ENCODE results near the gene NDST1. TPM values are rescaled to one million over a fixed set of nuclear protein-coding genes. Genes with fewer than 3 reads are reported as not detected.

The NDST1 gene
- total RNA-seq, 4 donors from 2014 or later = 45.4 to 86.5 (median 81.2) TPM

DNA sequence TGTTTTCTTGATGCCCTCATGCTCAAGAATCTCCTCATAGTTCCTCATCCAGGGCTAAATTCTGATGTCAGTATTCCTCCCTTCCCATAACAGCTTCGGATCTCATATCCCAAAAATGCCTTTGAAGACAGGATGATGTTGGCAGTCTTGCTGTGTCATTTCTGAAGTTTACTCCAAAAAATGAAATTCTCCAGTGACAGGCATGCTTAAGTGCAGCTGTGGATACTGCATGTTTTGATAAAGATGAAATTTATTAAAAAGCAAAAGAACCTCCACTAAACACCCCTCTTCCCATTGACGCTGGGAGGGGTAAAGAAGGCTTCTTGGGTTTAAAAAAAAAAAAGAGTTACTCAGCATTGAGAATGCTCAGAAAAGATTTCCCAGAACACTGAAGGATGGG, 43.1 kb downstream of the NDST1 start:
- ATAC-seq (ENCODE audit: low FRiP score) = no peak
- TF ChIP-seq, protein P1, sequence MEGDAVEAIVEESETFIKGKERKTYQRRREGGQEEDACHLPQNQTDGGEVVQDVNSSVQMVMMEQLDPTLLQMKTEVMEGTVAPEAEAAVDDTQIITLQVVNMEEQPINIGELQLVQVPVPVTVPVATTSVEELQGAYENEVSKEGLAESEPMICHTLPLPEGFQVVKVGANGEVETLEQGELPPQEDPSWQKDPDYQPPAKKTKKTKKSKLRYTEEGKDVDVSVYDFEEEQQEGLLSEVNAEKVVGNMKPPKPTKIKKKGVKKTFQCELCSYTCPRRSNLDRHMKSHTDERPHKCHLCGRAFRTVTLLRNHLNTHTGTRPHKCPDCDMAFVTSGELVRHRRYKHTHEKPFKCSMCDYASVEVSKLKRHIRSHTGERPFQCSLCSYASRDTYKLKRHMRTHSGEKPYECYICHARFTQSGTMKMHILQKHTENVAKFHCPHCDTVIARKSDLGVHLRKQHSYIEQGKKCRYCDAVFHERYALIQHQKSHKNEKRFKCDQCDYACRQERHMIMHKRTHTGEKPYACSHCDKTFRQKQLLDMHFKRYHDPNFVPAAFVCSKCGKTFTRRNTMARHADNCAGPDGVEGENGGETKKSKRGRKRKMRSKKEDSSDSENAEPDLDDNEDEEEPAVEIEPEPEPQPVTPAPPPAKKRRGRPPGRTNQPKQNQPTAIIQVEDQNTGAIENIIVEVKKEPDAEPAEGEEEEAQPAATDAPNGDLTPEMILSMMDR (IDR thresholded peaks at IDR 0.05) = no peak
- DNase-seq (ENCODE audit: low spot score) = no peak

DNA sequence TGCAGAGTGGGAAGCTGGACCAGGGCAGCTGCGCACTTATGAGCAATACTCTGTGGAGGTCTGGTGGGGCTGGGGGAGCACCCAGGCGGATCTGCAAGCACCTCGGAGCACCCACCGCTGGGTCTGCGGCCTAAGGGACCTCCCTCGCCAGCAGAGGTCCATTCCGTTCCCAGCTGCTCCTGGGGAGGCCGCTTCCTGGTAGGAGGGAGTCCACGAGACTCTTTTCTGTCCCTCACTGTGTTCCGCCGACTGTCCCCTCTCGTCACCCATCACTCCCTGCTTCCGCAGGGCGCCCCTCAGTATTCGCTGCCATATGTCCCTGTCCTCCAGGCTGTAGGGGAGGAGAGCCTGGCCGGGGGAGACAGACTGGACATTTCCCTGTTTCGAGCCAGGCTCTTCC, 45.5 kb downstream of the NDST1 start:
- no peak for ATAC-seq (ENCODE audit: low FRiP score)
- TF ChIP-seq, protein P1 (IDR thresholded peaks at IDR 0.05) = no peak
- DNase-seq (ENCODE audit: low spot score) = no peak

DNA sequence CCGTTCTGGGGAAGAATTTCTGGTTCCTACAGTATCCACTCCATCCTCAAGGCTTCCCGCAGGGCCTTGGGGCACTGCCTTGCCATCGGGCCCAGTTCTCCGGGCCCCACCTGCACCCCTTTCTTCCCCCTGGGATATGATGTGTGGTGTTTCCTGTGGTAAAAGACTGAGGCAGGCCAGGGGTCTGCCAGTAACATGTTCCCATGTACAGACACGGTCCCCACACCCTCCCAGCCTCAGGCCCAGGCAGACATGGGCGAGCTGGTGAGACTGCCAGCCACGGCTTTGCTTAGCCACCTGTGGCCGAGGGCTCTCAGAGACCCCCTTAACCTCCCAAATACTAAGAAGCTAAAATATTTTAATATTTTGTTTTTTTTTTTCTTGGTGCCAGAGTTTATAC, 46.0 kb downstream of the NDST1 start:
- ATAC-seq (ENCODE audit: low FRiP score) = no peak
- TF ChIP-seq, protein P1 (IDR thresholded peaks at IDR 0.05) = no peak
- DNase-seq (ENCODE audit: low spot score) = no peak

DNA sequence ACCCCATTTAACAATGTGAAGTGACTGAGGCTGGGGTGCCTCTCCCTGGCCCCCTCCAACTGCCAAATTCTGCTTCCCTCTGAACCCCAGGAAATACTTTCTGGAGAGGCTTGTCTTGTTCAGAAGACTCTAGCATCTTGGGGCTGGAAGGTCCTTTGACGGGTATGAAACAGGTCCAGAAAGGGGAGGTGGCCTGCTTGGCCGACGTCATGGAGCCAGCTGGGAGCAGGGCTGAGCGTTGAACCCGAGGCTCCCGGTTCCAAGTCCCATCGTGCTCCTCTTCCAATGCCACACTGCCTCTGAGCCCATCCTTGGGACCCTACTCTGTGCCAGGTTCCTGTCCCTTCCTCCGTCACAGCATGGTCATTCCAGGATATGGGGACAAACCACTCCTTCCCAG, 46.9 kb downstream of the NDST1 start:
- TF ChIP-seq, protein P1 (IDR thresholded peaks at IDR 0.05) = no peak
- DNase-seq (ENCODE audit: low spot score) (no peak), ATAC-seq (ENCODE audit: low FRiP score) (no peak)

DNA sequence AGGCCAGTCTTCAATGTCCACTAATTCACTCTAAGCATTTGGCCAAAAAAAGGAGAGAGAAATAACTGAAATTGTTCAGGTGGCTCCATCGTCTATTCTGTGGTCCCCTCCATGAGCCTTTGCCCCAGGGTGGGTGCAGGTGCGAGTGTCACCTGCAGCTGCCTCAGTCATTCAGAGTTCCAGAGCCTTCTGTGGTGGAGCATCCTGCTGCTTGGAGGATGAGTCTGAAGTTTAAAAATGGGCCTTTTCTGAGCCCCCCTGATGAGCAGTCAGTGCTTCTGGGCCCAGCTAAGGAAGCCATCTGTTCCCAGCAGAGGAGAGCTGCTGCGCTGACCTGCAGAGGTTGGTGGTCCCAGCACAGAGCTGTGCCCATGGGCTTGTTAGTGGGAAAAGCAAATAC, 48.2 kb downstream of the NDST1 start:
- no peak for DNase-seq (ENCODE audit: low spot score)
- TF ChIP-seq, protein P1 (IDR thresholded peaks at IDR 0.05) = no peak
- ATAC-seq (ENCODE audit: low FRiP score) = no peak

DNA sequence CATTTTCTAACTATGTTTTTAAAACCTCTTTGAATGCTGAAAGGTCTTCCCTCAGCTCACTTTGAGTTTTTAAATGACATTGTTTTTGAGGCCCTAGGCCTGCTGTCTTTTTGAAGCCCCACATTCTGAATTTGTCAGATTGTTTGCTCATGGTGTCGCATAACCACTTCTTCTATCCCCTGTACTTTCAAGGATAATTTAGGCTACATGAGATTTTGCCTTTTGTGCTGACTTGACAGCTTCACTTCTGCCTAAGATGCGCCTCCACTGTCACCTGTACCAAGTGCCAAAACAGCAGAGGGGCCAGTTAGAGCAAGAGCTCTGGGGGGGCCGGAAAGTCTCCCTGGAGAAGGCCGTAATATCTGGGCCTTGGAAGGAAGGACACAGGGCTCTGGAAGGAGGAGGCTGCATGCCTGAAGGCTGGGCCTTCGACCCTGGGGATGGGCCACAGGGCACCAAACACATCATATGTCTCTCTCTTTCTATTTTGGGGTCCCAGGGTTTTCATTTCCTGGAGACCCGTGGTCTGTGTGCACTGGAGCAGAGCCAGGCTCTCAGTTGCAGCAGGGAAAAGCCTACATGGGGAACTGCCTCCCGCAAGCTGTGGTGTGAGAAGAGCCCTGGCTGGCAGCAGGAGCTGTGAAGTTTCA, 49.1 kb downstream of the NDST1 start:
- ATAC-seq (ENCODE audit: low FRiP score) (no peak), DNase-seq (ENCODE audit: low spot score) (no peak)
- TF ChIP-seq, protein P1 (IDR thresholded peaks at IDR 0.05) = no peak

DNA sequence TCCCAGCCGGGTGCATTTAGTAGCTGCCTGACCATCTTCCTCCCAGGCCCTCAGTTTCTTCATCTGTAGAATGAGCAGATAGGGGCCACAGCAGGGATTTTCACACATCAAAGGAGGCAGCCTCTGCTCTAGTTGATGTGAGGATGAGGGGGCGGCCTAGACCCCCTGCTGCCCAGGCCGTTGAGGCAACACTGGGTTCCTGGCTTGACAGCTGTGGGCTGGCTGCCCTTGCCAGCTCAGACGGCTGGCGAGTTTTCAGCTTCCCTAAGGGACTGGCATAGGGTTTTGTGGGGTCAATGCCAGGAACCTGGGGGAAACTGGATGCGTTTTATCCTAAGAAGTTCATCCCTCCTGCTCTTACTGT, 49.6 kb downstream of the NDST1 start:
- ATAC-seq (ENCODE audit: low FRiP score) (no peak), DNase-seq (ENCODE audit: low spot score) (no peak)
- TF ChIP-seq, protein P1 (IDR thresholded peaks at IDR 0.05) = no peak

Measured in omental fat pad (tissue), 4 donors.